ENCODE data around the gene ZP1. TPM values are rescaled to one million over a fixed set of nuclear protein-coding genes. Genes with fewer than 3 reads are reported as not detected.
A peak's percentile ranks its signal among the peaks of the same experiment; 100 is the strongest.

Gene ZP1
- total RNA-seq, 1 donor from 2014 or later, result 0.40 TPM

DNA sequence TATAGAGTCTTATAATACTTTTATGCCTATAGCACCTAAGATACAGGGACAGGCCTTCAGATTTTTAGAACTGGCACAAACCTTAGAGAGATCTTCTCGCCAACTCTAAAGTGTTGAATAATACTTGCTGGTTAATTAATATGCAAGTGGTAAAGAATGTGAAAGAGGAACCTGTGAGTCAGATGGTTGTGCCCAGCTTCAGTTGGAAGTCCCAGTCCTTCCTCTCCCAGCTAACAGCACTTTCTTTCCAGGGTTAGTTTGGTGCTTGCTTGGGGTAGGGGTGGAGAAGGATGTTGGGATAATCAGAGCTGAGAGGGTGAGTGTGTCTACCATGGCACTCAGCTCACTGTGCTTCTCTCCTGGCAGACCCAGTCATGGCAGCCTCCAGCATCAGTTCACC lies 52.0 kb downstream of the ZP1 start:
- TF ChIP-seq, protein P1, sequence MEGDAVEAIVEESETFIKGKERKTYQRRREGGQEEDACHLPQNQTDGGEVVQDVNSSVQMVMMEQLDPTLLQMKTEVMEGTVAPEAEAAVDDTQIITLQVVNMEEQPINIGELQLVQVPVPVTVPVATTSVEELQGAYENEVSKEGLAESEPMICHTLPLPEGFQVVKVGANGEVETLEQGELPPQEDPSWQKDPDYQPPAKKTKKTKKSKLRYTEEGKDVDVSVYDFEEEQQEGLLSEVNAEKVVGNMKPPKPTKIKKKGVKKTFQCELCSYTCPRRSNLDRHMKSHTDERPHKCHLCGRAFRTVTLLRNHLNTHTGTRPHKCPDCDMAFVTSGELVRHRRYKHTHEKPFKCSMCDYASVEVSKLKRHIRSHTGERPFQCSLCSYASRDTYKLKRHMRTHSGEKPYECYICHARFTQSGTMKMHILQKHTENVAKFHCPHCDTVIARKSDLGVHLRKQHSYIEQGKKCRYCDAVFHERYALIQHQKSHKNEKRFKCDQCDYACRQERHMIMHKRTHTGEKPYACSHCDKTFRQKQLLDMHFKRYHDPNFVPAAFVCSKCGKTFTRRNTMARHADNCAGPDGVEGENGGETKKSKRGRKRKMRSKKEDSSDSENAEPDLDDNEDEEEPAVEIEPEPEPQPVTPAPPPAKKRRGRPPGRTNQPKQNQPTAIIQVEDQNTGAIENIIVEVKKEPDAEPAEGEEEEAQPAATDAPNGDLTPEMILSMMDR (IDR thresholded peaks at IDR 0.05), result no peak
- no peak overlapping the region for H3K4me3 Mint-ChIP-seq (ENCODE audit: unreplicated experiment)
- no peak overlapping the region for H3K27ac Mint-ChIP-seq (ENCODE audit: unreplicated experiment)

DNA sequence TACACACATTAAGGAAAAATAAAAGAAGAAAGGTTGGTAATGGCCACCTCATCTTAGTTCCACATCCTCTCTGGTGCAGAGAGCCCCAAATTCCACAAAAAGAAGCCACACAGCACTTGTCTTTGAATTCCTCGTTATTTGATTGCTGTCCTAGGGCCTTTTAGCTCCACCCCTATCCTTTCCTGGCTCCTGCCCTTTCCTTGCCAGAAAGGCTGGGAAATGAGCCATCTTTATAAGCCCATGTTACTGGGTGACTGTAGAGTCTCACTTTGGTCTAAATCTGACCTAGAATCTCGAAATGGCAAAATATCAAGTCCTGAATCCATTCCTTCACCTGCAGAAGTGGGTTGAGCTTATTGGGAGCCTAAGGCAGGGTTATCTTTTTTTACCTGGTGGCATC lies 52.6 kb downstream of the ZP1 start:
- Mint-ChIP-seq H3K9me3 (ENCODE audit: low read depth) (no peaks in the 10 kb centered on the region), H3K27ac (ENCODE audit: unreplicated experiment) (no peak overlapping the region), H3K27me3 (ENCODE audit: low read depth) (no peaks in the 10 kb centered on the region), H3K4me3 (ENCODE audit: unreplicated experiment) (no peak overlapping the region), H3K4me1 (ENCODE audit: low read depth) (peaks cover 30% of the 10 kb centered on the region), H3K36me3 (ENCODE audit: low read depth) (peaks cover 12% of the 10 kb centered on the region)
- TF ChIP-seq, protein P1 (IDR thresholded peaks at IDR 0.05), result no peak
- DNase-seq (ENCODE audit: low spot score), result no peak

More for the DNA sequence above, 52.0 kb downstream of the ZP1 start:
- Mint-ChIP-seq H3K9me3 (ENCODE audit: low read depth) (no peaks in the 10 kb centered on the region), H3K4me1 (ENCODE audit: low read depth) (peaks cover 32% of the 10 kb centered on the region), H3K36me3 (ENCODE audit: low read depth) (peaks cover 12% of the 10 kb centered on the region), H3K27me3 (ENCODE audit: low read depth) (no peaks in the 10 kb centered on the region)
- DNase-seq (ENCODE audit: low spot score), result no peak

DNA sequence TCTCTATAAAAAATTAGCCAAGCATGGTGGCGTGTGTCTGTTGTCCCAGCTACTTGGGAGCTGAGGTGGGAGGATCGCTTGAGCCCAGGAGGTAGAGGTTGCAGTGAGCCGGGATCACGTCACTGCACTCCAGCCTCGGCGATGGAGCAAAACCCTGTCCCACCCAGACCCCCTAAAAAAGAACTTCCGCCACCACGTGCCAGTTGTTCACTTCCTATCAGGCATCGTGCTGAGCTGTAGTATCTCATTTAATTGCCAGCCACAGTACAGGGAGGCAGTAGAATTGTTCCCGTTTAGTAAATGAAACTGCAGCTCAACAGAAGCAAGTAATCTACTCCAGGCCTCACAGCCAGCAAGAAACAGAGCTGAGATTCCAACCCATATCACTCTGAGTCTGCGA lies 53.9 kb downstream of the ZP1 start:
- TF ChIP-seq, protein P1 (IDR thresholded peaks at IDR 0.05), result no peak
- Mint-ChIP-seq H3K4me1 (ENCODE audit: low read depth) (peaks cover 27% of the 10 kb centered on the region), H3K4me3 (ENCODE audit: unreplicated experiment) (no peak overlapping the region), H3K27me3 (ENCODE audit: low read depth) (no peaks in the 10 kb centered on the region), H3K36me3 (ENCODE audit: low read depth) (peaks cover 12% of the 10 kb centered on the region), H3K9me3 (ENCODE audit: low read depth) (no peaks in the 10 kb centered on the region), H3K27ac (ENCODE audit: unreplicated experiment) (no peak overlapping the region)
- DNase-seq (ENCODE audit: low spot score), result no peak

DNA sequence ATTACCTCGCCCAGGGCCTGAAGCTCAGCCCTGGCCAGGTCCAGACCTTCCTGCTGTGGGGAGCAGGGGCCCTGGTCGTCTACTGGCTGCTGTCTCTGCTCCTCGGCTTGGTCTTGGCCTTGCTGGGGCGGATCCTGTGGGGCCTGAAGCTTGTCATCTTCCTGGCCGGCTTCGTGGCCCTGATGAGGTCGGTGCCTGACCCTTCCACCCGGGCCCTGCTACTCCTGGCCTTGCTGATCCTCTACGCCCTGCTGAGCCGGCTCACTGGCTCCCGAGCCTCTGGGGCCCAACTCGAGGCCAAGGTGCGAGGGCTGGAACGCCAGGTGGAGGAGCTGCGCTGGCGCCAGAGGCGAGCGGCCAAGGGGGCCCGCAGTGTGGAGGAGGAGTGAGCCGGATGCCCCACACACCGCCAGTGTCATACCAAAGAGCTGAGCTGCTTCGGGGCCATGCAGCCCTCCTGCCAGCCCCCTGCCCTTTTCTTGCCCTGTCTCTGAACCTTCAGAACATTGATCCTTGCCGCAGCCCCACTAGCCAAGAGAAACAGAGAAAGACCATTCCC lies 54.5 kb downstream of the ZP1 start:
- Mint-ChIP-seq H3K9me3 (ENCODE audit: low read depth) (no peaks in the 10 kb centered on the region), H3K27ac (ENCODE audit: unreplicated experiment) (no peak overlapping the region), H3K4me1 (ENCODE audit: low read depth) (peaks cover 27% of the 10 kb centered on the region), H3K36me3 (ENCODE audit: low read depth) (peaks cover 12% of the 10 kb centered on the region), H3K27me3 (ENCODE audit: low read depth) (no peaks in the 10 kb centered on the region), H3K4me3 (ENCODE audit: unreplicated experiment) (no peak overlapping the region)
- TF ChIP-seq, protein P1 (IDR thresholded peaks at IDR 0.05), result no peak
- peak; percentile 81 for DNase-seq (ENCODE audit: low spot score)

DNA sequence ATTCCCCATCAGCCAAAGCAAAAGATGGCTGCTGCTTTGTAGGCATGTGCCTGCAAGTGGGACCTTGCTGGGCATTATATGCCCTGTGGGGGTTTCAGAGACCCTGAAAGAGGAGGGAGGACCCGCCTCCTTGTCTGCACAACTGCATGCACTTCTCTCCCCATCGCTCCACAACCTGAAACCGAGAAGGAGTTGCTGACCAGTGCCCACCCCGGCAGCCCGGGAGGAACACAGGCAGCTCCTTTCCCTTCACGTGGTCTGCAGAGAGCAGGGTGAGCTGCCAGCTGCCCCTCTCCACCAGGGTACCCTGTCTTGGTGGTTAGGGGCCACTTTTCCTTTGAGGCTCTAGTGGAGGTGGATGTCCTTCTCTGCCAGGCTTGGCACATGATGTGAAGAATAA lies 55.6 kb downstream of the ZP1 start:
- Mint-ChIP-seq H3K4me3 (ENCODE audit: unreplicated experiment) (no peak overlapping the region), H3K27ac (ENCODE audit: unreplicated experiment) (no peak overlapping the region), H3K4me1 (ENCODE audit: low read depth) (peaks cover 23% of the 10 kb centered on the region), H3K9me3 (ENCODE audit: low read depth) (no peaks in the 10 kb centered on the region), H3K27me3 (ENCODE audit: low read depth) (no peaks in the 10 kb centered on the region), H3K36me3 (ENCODE audit: low read depth) (peaks cover 12% of the 10 kb centered on the region)
- TF ChIP-seq, protein P1 (IDR thresholded peaks at IDR 0.05), result no peak
- DNase-seq (ENCODE audit: low spot score), result peak; percentile 68

Measured in chondrocyte (in vitro differentiated cells).